K562 (cell line): ENCODE data around the gene SIRT7. TPM values are rescaled to one million over a fixed set of nuclear protein-coding genes. Genes with fewer than 3 reads are reported as not detected.

Experiments
- ATAC-seq: fragments of 200-7000 bp; cut with Tn5 transposase; 3 replicates; pipeline ENCODE4 v1.9.1; 2020; ENCODE audit warnings: moderate library complexity
- BruUV-seq: library from RNA; stranded (reverse); fragments of 400-500 nt; replicated peaks from 2 replicates; lab custom pipeline; 2021; lab: Mats Ljungman, UMichigan
- CTCF ChIA-PET: fragments of 300-600 bp; formaldehyde crosslinking; extraction: SDS; loops from one replicate; lab custom pipeline; 2021; ENCODE audit warnings: low intra/inter-chr PET ratio; lab: Yijun Ruan, JAX
- POLR2A ChIA-PET: fragments of 300-600, 350-650 bp; sonication (Branson Sonifier 250); formaldehyde crosslinking; extraction: SDS; loops from one replicate; lab custom pipeline; 2021; ENCODE audit warnings: antibody characterized with exemption, inconsistent platforms; lab: Yijun Ruan, JAX
- DNase-seq, 4 experiments: peaks; one replicate each; pipeline versions ENCODE4 v3.0.0 to v3.0.0-alpha.2; 2011 to 2018; ENCODE audit warnings: low spot score in 3 of 4, mixed read lengths in 3 of 4; ENCODE audit errors: extremely low read depth in 1 of 4
- FAIRE-seq: peaks from 2 replicates; lab custom pipeline; 2011; peaks lifted over from hg19 to GRCh38; lab: Jason Lieb, UNC
- H2AFZ ChIP-seq: 2 replicates; pipeline ENCODE4 v1.6.0; 2011; ENCODE audit warnings: low read depth, low read length, control low read depth, inconsistent platforms
- H3K27ac ChIP-seq: fragments of 200-600 bp; 3 replicates; pipeline ENCODE4 v1.8.0; 2011; ENCODE audit warnings: low read depth, mild to moderate bottlenecking, control low read depth, inconsistent platforms, low read length, moderate library complexity, mixed read lengths; ENCODE audit errors: extremely low read depth
- H3K27me3 ChIP-seq, 2 experiments: fragments of 300-600 bp in 1 of 2; 2 replicates in 1 of 2; 3 replicates in 1 of 2; pipeline versions ENCODE4 v1.6.0 to v1.8.0; 2011; ENCODE audit warnings: inconsistent platforms in 2 of 2, low read length in 2 of 2, mild to moderate bottlenecking in 1 of 2, mixed read lengths in 1 of 2, moderate library complexity in 1 of 2; ENCODE audit not compliant: control insufficient read depth in 2 of 2, insufficient read depth in 2 of 2
- H3K36me3 ChIP-seq: fragments of 300-600 bp; 3 replicates; pipeline ENCODE4 v1.8.0; 2011; ENCODE audit warnings: mild to moderate bottlenecking, low read length, inconsistent platforms; ENCODE audit not compliant: control insufficient read depth, insufficient read depth
- H3K4me1 ChIP-seq, 2 experiments: fragments of 200-600 bp in 1 of 2; replicated peaks in 1 of 2; 2 replicates in 1 of 2; 3 replicates in 1 of 2; pipeline versions ENCODE4 v1.5.1 to v1.8.0; 2011; ENCODE audit warnings: inconsistent platforms in 2 of 2, low read length in 2 of 2, mild to moderate bottlenecking in 1 of 2, mixed read lengths in 1 of 2, moderate library complexity in 1 of 2; ENCODE audit not compliant: control insufficient read depth in 2 of 2, insufficient read depth in 2 of 2
- H3K4me2 ChIP-seq: 2 replicates; pipeline ENCODE4 v1.6.1; 2011; ENCODE audit warnings: low read length, control low read depth, inconsistent platforms, mixed read lengths; ENCODE audit not compliant: insufficient read depth
- H3K4me3 ChIP-seq: fragments of 200-600 bp; sonication (generic), shearing (Covaris generic); 2 replicates; pipeline ENCODE4 v1.5.1; 2016; ENCODE audit warnings: control low read depth, inconsistent platforms
- H3K79me2 ChIP-seq: fragments of 200-600 bp; 3 replicates; pipeline ENCODE4 v1.8.0; 2011; ENCODE audit warnings: low read length, inconsistent platforms; ENCODE audit not compliant: control insufficient read depth, insufficient read depth
- H3K9ac ChIP-seq, 2 experiments: 2 replicates each; pipeline versions ENCODE4 v1.6.0 to v1.6.1; 2011; ENCODE audit warnings: low read depth in 2 of 2, low read length in 2 of 2, control low read depth in 1 of 2, inconsistent platforms in 1 of 2, mild to moderate bottlenecking in 1 of 2, mixed read lengths in 1 of 2; ENCODE audit not compliant: insufficient read depth in 1 of 2
- H3K9me1 ChIP-seq: one replicate; pipeline ENCODE4 v1.6.0; 2011; ENCODE audit warnings: inconsistent platforms, mild to moderate bottlenecking, low read length, moderate library complexity; ENCODE audit not compliant: control insufficient read depth, insufficient read depth
- H3K9me3 ChIP-seq: replicated peaks from 2 replicates; pipeline ENCODE4 v1.5.1; 2011; ENCODE audit warnings: low read depth, low read length, inconsistent platforms; ENCODE audit not compliant: control insufficient read depth, insufficient read depth
- H4K20me1 ChIP-seq: replicated peaks from 2 replicates; pipeline ENCODE4 v1.6.1; 2011; ENCODE audit warnings: low read length, inconsistent platforms, mixed read lengths; ENCODE audit not compliant: control insufficient read depth, insufficient read depth
- CEBPZ ChIP-seq: fragments of 150-350 bp; IDR thresholded peaks from 2 replicates; pipeline ENCODE4 v1.6.1; 2014; ENCODE audit warnings: low read depth, mild to moderate bottlenecking, low read length, borderline replicate concordance
- GTF2E2 ChIP-seq: fragments of 200-800 bp; sonication (Bioruptor generic); IDR thresholded peaks from 2 replicates; pipeline ENCODE4 v1.6.1; 2016; ENCODE audit warnings: missing genetic modification characterization, missing compliant biosample characterization
- KAT2B ChIP-seq: IDR thresholded peaks from one replicate; pipeline ENCODE4 v1.6.1; 2012; ENCODE audit warnings: low read depth, mild to moderate bottlenecking, control low read depth, inconsistent platforms, low read length, moderate library complexity
- RBM17 ChIP-seq: fragments of 200-400 bp; formaldehyde crosslinking; IDR thresholded peaks from 2 replicates; pipeline ENCODE4 v1.6.1; 2017; ENCODE audit warnings: low read depth, mild to moderate bottlenecking, low read length, borderline replicate concordance
- ZNF133 ChIP-seq: fragments of 250-450 bp; sonication (Bioruptor Pico); IDR thresholded peaks from 2 replicates; pipeline ENCODE4 v1.4.0; 2020; ENCODE audit warnings: mild to moderate bottlenecking
- ZNF740 ChIP-seq, 3 experiments: fragments of 200-800 bp in 1 of 3; sonication (Bioruptor generic) in 1 of 3; sonication (generic) in 1 of 3; formaldehyde crosslinking in 1 of 3; IDR thresholded peaks; 2 replicates each; pipeline versions ENCODE4 v1.6.1 to v1.8.0; 2016 to 2022; ENCODE audit warnings: mild to moderate bottlenecking in 2 of 3, missing compliant biosample characterization in 2 of 3, missing genetic modification characterization in 2 of 3, missing genetic modification reagents in 1 of 3
- WGBS: fragments of 100-300 bp; shearing (Covaris generic); methylation state at CpG from one replicate; pipeline ENCODE4 v1.1.6; 2016; ENCODE audit warnings: low coverage, mixed read lengths; ENCODE audit not compliant: insufficient coverage; ENCODE audit errors: missing lambda C conversion rate; 5-methylcytosine and 5-hydroxymethylcytosine counted together
- in situ Hi-C: fragments of 300-500 bp; cut with MboI; formaldehyde crosslinking; loops from 4 replicates; pipeline ENCODE4 v1.15.0; 2018; ENCODE audit warnings: inconsistent platforms, mixed read lengths
- intact Hi-C: fragments of 100-400 bp; cut with micrococcal nuclease; formaldehyde crosslinking; loops from 2 replicates; pipeline ENCODE4 v1.14.2; 2022
- polyA plus RNA-seq, 8 experiments: library from polyadenylated mRNA; depleted of rRNA in 4 of 8; stranded (reverse) in 5 of 8; unstranded in 3 of 8; fragments of >200 nt; fragmentation: Nextera tagmentation in 2 of 8; fragmentation: Illumina TruSeq in 1 of 8; extraction: Ambion mirVana in 2 of 8; extraction: Trizol in 1 of 8; gene quantifications; 2 replicates each; pipeline versions ENCODE4 v1.2.1 to v1.2.3, GENCODE V29; 2011 to 2014; ENCODE audit warnings: inconsistent platforms in 1 of 8, missing spikeins in 1 of 8
- total RNA-seq, 7 experiments: library from RNA; depleted of rRNA in 6 of 7; stranded (reverse); fragments of >200 nt in 6 of 7; fragmentation: Illumina TruSeq in 2 of 7; extraction: Trizol in 2 of 7; gene quantifications; 2 replicates each; pipeline versions ENCODE4 v1.2.1 to v1.2.3, GENCODE V29; 2011 to 2021; ENCODE audit warnings: low replicate concordance in 1 of 7

Gene SIRT7
- total and polyA plus RNA-seq, 9 of the 15 experiments (the other 6 are each of a cell fraction or from before 2014, with no cell fraction given), result 1.6 to 54.8 (median 20.3) TPM

GRCh38 chr17:81869221-81870130 is 48.5 kb downstream of the SIRT7 start (continued):
- TF ChIP-seq RBM17, result no peak
- TF ChIP-seq, all 486 proteins: peak for 61

- Histone ChIP-seq H3K4me3 (peak overlapping the region; percentile 93; the same call in 1 of the 2 replicates), H4K20me1 (peaks cover 41% of the 10 kb centered on the region), H2AFZ (no peak overlapping the region), H3K4me1 (peaks cover 30 to 84% of the 10 kb centered on the region in 2 experiments), H3K4me2 (peak overlapping the region; percentile 93), H3K9me3 (no peaks in the 10 kb centered on the region), H3K79me2 (peaks cover 60% of the 10 kb centered on the region), H3K36me3 (peaks cover 51% of the 10 kb centered on the region; the same call in 2 of the 3 replicates), H3K9me1 (no peaks in the 10 kb centered on the region), H3K27me3 (no peaks in the 10 kb centered on the region), H3K9ac (peak overlapping the region; percentile 88 to 98; a peak in 3 of 4 replicates), H3K27ac (peak overlapping the region; percentile 93)
- BruUV-seq, result TSS peak; percentile 72
- FAIRE-seq, result peak; percentile 81
- intact Hi-C loops (no loop called here), in situ Hi-C loops (no loop called here)
- ChIA-PET POLR2A (interaction anchor here (0.6 to 2.6 kb wide), 16 partner anchors 8 to 527 kb away, joined by 3 to 13 read pairs (median 4); partner anchors contain the start of gene P4HB), CTCF (interaction anchor here (0.8 to 1.0 kb wide), 2 partner anchors 84 to 135 kb away, joined by 3 read pairs; no protein-coding TSS in a partner anchor)
- WGBS, result 40% methylated on average over 19 of the region's 30 CpGs
- peak; percentile 61 to 89 (median 72) for DNase-seq
- ATAC-seq, result peak; percentile 44
- no peak for TF ChIP-seq CEBPZ
- 0 out of 2 replicates have a peak, but pooled peaks have one; percentile 2 for TF ChIP-seq ZNF133
- TF ChIP-seq KAT2B, result no peak
- TF ChIP-seq GTF2E2 (tag), result no peak
- no peak for TF ChIP-seq ZNF740 (CRISPR knock-in tag; IDR thresholded peaks at IDR 0.05)
- 0 out of 4 replicates have a peak, but pooled peaks of 1 of the 2 experiments have one; percentile 20 for TF ChIP-seq ZNF740 (tag; IDR thresholded peaks at IDR 0.05)
Measured at GRCh38 chr17:81868674-81869220, 49.2 kb downstream of the SIRT7 start.
